GM19468 (cell line): ENCODE data around the gene HOXA3.

ENCODE experiments used
- ATAC-seq: cut with Tn5 transposase; IDR thresholded peaks from one replicate; pipeline ENCODE4 v1.9.1; 2021; ENCODE audit warnings: mild to moderate bottlenecking, moderate library complexity, moderate number of reproducible peaks; ENCODE audit not compliant: unreplicated experiment; ENCODE audit errors: extremely low read depth

The HOXA3 gene

GRCh38 chr7:27096768-27097514, 55.4 kb downstream of the HOXA3 start:
- no peak for ATAC-seq

DNA sequence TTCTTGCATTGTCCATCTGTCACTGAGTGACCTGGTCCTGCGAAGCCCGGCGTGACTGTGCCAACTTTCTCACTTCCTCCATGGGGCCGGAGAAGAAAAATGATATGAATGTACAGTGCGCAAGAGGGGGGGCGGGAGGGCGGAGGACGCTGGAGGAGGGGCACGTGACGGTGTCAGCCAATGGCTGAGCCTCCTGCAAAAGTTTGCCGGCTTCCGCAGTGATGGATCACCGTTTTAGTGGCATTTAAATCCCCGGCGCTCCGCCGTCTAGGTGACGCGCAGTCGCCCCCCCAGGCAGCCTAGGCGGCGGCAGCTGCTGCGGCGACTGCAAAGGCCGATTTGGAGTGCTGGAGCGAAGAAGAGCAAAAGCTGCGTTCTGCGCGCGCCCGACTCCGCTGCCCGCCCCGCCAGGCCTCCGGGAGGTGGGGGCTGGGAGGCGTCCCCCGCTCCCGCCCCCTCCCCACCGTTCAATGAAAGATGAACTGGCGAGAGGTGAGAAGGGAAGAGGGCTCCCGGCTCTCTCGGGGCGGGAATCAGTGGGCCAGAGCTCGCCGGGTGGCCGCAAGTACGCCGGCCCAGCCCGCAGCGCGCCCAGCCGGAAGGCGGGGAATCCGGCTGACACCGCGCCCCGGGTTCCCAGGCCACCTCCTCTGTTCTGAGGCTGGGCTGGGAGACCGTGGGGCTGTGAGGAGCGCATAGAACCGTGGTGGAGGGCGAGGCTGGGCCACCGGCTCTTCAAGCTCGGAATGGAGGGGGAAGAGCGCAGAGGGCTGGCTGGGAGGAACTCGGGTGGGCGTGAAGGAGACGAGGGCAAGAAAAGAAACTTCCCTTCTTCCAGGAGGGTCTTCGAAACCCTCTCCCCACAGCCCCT, 56.3 kb downstream of the HOXA3 start, which contains the start of gene HOXA1:
TSS of gene HOXA1 (minus strand) at position 104 of the 871 bp plus-strand sequence. CDS start at position 16, 88 bp downstream.
- peak; percentile 74 for ATAC-seq

DNA sequence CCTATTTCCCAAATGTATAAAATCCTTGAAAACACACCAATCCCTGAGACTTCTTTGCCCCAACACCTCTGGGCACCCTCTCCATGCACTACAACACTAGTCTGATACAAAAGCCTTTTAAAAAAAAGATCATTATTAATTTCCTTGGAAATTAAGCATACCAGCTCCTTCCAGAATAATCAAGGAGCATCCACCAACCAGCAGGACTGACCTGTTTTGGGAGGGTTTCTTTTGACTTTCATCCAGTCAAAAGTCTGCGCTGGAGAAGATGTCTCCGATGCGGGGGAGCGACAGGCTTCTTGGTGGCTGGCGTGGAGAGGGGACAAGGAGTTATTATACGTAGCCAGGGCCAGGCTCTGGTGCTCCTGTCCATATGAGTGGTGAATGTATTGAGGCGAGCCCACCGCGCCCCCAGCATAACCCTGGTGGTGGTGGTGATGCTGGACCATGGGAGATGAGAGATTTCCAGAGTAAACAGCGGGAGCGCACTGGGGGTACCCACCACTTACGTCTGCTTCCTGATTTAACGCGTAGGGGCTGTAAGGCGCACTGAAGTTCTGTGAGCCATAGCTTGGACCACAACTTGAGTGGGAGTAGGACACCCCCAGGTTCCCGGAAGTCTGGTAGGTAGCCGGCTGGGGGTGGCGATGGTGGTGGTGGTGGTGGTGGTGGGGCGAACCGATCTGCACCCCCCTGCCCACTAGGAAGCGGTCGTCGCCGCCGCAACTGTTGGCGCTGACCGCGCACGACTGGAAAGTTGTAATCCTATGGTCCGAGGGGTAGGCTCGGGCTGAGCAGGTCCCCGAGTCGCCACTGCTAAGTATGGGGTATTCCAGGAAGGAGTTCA, 57.1 kb downstream of the HOXA3 start:
- ATAC-seq, result no peak

DNA sequence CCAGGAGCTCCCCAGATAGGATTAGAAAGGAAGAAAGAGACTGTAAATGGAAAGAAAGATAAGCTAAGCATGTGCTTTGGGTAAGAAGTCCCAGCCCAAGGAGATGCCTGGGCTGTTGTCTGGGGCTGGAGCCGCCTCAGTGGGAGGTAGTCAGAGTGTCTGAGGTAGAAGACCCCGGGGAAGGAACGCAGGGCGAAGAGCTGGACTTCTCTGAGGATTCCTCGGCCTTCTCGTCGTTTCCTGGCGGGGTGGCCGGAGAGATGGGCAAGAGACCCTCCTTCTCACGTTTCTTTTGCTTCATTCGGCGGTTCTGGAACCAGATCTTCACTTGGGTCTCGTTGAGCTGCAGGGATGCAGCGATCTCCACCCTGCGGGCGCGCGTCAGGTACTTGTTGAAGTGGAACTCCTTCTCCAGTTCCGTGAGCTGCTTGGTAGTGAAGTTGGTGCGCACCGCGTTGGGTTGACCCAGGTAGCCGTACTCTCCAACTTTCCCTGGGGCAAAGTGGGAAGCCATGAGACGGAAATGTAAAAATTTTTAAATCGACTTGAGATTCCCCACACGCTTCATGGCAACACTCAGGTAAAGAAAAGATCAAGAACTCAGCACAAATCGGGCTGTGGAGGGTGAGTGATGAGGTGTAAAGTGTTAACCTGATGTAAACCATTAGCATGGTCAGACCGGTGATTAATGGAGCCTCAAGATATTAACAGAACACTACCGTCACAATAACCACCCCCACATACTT, 57.9 kb downstream of the HOXA3 start:
- no peak for ATAC-seq

- ATAC-seq, result no peak
These were observed 59.0 kb downstream of the HOXA3 start for GRCh38 chr7:27093184-27093895.

- ATAC-seq, result no peak
These were observed 59.6 kb downstream of the HOXA3 start for GRCh38 chr7:27092819-27093110.

DNA sequence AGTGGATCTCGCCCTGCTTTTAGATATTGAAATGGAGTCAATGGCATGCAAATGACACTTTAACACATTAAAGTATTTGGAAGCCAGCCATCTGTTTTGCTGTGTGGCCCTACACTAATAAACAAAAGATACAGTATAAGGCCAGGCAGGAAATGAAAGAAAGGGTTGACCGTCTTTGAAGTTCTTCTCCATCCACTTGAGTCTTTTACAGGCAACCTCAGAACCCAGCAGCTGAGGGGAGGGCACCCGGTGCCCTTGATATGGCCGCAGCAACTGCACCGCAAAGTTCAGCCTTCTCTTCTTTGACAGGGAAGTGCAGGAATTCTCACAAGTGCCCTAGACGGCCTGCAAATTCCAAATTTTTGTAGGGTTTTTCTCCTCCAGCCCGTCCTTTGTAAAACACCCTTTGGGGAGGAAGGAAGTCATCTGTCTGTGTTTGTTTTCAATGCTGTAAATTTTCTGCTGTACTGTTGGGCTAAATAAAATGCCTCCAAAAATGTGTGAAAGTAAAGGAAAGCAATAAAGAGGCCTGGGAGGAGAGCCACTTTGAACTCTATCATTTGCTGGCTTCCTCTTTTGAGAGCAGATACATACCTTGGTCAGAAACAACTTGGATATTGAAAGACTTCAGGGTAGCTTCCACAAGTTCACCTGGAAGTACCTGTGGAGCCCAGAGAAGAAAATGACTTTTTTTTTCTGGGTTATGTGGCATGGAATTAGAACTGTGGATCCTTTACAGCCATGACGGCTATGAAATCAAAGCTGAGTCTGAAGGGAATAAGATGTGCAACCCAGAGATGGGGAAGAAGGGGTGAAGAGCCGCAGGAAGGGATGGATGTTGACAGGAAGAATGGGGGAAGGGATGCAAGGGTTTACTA, 60.2 kb downstream of the HOXA3 start:
- ATAC-seq, result no peak

GRCh38 chr7:27091105-27091504, 61.3 kb downstream of the HOXA3 start:
- no peak for ATAC-seq

DNA sequence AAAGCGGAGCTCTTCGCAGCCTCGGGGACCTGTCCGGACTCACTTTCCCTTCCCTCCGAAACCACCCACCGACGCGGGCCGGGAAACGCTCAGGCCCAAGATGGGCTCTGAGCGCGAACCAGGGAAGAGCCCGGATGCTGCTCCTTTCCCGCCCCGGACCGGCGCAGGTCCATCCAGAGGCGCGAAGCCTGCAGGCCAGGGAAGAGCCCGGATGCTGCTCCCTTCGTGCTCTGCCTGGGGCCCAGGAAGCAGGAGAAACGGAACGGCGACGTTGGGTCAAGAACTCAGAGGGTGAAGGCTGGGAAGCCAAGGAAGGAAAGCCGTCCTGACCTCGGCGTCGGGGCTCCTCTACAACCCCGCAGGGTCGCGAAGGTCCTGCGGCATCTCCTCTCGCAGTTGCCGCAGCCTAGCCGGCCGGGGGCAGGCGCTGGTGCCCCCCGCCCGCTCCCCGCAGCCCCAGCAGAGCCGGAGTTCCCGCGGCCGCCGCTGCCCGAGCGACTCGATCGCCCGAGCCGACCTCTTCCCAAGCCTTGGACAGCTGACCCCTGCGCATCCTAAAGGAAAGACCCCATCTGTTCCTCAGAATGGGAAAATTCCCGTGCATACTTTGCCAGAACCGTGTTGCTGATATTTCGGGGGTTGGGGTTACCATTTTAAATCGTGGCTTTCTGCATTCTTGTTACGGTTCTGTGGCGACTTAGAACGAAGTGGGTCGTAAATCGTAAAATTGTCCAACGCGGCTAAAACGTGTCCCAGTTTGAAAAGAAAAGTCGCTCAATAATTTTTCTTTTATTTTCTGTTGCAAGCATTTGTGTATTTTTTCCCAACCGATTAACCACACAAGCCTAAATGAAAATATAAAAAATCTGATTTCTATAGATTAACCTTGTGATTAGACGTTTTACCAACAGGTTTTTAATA, 64.1 kb downstream of the HOXA3 start:
- ATAC-seq, result no peak

GRCh38 chr7:27083646-27084045, 68.7 kb downstream of the HOXA3 start:
- no peak for ATAC-seq

DNA sequence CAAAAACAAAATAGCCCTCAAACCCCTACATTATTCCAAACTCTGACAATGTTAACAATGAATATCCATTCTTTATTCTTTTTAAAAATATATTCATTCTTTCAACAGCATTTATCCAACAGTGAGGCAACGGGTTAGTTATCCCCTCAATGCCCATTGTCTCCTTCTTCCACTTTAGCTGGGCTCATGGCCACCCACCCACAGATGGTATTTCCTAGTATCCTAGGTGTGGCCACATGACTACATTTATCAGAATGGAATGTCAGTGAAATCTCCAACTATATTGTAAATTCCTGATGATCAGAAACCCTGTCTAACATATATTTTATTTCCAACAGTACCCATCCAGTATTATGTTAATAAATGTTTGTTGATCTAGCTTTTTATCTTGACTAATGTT, 70.2 kb downstream of the HOXA3 start:
- no peak for ATAC-seq

DNA sequence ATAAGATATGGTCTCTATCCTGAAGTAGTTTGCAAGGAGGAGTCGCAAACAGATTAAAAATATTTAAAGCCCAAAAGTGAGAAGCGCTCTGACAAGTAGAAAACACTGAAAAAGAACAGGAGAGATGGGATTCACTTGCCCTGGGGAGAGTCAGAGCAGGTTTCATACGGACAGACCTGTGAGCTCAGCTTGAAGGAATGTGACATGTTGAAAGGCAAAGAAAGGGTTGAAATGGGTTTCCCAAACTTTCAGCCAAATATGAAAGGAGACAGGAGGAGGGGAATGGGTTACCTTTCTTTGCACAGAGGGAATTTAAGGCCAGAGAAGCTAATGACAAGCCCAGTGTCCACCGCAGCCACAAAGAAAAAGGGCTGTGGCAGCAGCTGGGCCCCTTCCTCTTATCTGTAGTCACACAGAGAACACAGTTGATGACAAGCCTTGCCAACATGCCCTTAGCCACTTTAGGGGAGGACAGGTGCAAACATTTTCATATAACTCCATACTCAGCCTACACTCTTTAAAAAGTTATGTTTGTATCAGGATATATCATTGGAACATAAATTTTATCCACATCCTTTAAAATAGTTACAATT, 71.4 kb downstream of the HOXA3 start:
- ATAC-seq, result no peak

DNA sequence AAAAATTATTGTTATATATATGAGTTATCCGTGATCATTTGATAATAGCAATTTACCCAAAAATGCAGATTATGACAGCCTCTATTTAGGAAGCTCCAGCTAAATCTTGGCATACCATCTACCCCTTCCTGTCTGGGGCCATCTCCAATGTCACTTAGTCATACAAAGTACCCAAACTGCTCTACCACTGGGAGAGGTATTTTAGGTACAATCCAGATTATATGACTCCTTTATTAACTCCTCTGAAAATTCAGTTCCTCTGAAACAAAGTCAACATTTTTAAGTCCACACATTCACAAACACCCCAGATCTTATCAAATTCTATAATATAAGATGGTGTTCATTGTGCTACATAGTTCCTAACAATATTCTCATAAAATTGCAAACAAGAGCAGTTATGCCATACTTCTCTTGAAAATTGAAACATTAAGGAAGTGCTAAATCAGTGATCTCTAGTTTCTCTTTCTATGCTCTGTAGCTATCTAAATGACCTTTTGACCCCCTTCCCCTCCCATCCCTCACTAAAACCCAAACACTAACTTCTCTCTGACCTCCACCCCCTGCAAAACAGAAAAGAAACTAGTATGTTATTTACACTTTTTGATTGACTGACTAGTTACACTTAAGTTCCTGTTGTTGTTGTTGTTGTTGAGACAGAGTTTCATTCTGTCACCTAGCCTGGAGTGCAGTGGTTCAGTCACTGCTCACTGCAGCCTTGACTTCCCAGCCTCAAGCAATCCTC, 73.0 kb downstream of the HOXA3 start:
- no peak for ATAC-seq

DNA sequence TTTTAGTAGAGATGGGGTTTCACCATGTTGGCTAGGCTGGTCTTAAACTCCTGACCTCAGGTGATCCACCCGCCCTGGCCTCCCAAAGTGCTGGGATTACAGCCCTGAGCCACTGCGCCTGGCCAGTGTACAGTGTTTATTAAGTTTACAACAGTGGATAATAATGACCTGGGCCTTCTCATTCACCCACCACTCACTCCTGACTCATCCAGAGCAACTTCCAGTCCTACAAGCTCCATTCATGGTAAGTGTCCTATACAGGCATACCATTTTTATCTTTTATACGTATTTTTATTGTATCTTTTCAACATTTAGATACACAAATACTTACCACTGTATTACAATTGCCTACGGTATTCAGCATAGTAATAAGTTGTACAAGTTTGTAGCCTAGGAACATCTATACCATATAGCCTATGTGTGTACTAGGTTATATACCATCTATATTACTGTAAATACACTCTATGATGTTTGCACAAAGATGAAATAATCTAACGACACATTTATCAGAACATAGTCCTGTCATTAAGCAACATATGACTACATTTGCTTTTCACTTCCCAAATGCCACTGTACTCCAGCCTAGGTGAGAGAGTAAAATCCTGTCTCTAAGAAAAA, 73.7 kb downstream of the HOXA3 start:
- ATAC-seq, result no peak

GRCh38 chr7:27073076-27073475, 79.3 kb downstream of the HOXA3 start:
- no peak for ATAC-seq
